GM18867 (cell line): ENCODE measurements around the gene WDR72.

Experiments used
- ATAC-seq: cut with Tn5 transposase; IDR thresholded peaks from one replicate; pipeline ENCODE4 v1.9.1; 2021; ENCODE audit warnings: mild to moderate bottlenecking, moderate library complexity; ENCODE audit not compliant: unreplicated experiment

WDR72 gene

DNA sequence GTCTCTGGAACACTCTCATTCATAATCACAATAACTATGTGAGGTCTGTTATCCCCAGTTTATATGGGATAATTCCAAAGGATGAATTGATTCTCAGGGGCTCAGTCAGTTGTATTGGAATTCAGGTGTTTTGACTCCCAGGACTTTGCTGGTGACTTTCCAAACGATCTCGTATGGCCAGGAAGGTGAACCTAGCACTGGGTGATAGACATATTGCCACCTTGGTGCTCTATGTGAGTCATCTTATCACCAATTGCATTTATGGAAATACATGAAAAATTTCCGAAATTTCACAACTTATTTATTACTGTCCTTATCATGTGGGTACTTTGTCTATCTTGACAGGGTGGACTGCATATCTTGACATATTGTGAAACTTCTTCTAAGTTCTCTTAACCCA, 287.3 kb downstream of the WDR72 start:
- ATAC-seq: no peak

- no peak for ATAC-seq
Measured at GRCh38 chr15:53470743-53471142, 288.7 kb downstream of the WDR72 start.

- no peak for ATAC-seq
Measured at GRCh38 chr15:53469422-53469821, 290.0 kb downstream of the WDR72 start.
